Measurements from ENCODE around the gene LAMC2. TPM values are rescaled to one million over a fixed set of nuclear protein-coding genes. Genes with fewer than 3 reads are reported as not detected.

LAMC2 gene
- total and polyA plus RNA-seq, 2 of the 13 experiments (the other 11 are each of a cell fraction or from before 2014, with no cell fraction given) = 0.03 TPM; not detected in 1

- Histone ChIP-seq H3K9me3 (ENCODE audit: low read length) (no peaks in the 10 kb centered on the region), H3K36me3 (replicated peaks in 1 of 2; ENCODE audit: control insufficient read depth in 1 of 2, insufficient read depth in 2 of 2, low read length in 2 of 2) (no peaks in the 10 kb centered on the region), H4K20me1 (ENCODE audit: insufficient read depth, low read length) (no peaks in the 10 kb centered on the region), H3K9ac (ENCODE audit: insufficient read depth, low read depth, low read length) (no peak overlapping the region), H3K4me2 (ENCODE audit: low read depth, low read length) (no peak overlapping the region), H3K79me2 (ENCODE audit: insufficient read depth, low read length) (no peaks in the 10 kb centered on the region), H3K27me3 (ENCODE audit: control insufficient read depth in 1 of 2, insufficient read depth in 2 of 2, low read length in 2 of 2) (no peaks in the 10 kb centered on the region), H3K4me1 (ENCODE audit: insufficient read depth, low read length) (no peaks in the 10 kb centered on the region), H3K27ac (ENCODE audit: extremely low read length, insufficient read depth, low read length) (no peak overlapping the region), H3K4me3 (replicated peaks in 1 of 3; ENCODE audit: insufficient read depth in 1 of 3, low read depth in 2 of 3, low read length in 3 of 3) (no peak overlapping the region), H2AFZ (ENCODE audit: low read length) (no peak overlapping the region)
- CTCF ChIA-PET (ENCODE audit: low intra/inter-chr PET ratio, low total read pairs) = no interaction called here
- in situ Hi-C loops (cut with HindIII; ENCODE audit: extremely low pct_ligation_motif_present, low pct_unique_long_range_greater_than_20kb) = no loop called here
- intact Hi-C loops (cut with micrococcal nuclease; ENCODE audit: unreplicated experiment) = no loop called here
- DNase-seq (ENCODE audit: low spot score) (no peak), ATAC-seq (no peak), FAIRE-seq (no peak)
- no TSS peak for BruUV-seq (replicated peaks)
- WGBS (ENCODE audit: low lambda C conversion rate) = 3% methylated on average over 4 of the region's 8 CpGs
- no peak for TF ChIP-seq IRX3 (CRISPR knock-in tag; IDR thresholded peaks at IDR 0.05; ENCODE audit: borderline replicate concordance, low read depth)
- no peak for TF ChIP-seq RARA (CRISPR knock-in tag; IDR thresholded peaks at IDR 0.05)
- TF ChIP-seq TOPORS (CRISPR knock-in tag; IDR thresholded peaks at IDR 0.05) = no peak
- no peak for TF ChIP-seq ZNF598 (CRISPR knock-in tag; IDR thresholded peaks at IDR 0.05; ENCODE audit: borderline replicate concordance)
- no peak for TF ChIP-seq PATZ1 (CRISPR knock-in tag; IDR thresholded peaks at IDR 0.05)
- no peak for TF ChIP-seq KMT2A (CRISPR knock-in tag; IDR thresholded peaks at IDR 0.05)
- TF ChIP-seq SUZ12 (IDR thresholded peaks at IDR 0.05; ENCODE audit: low read depth, low read length) = no peak
- no peak for TF ChIP-seq ZNF879 (CRISPR knock-in tag; IDR thresholded peaks at IDR 0.05)
- TF ChIP-seq NR1H2 (CRISPR knock-in tag; IDR thresholded peaks at IDR 0.05; ENCODE audit: borderline replicate concordance, low read depth) = no peak
- no peak for TF ChIP-seq ZNF251 (CRISPR knock-in tag; IDR thresholded peaks at IDR 0.05)
- no peak for TF ChIP-seq PPARG (CRISPR knock-in tag; conservative IDR thresholded peaks at IDR 0.05)
- TF ChIP-seq ZFP36L2 (CRISPR knock-in tag; IDR thresholded peaks at IDR 0.05) = no peak
- POLR2A ChIA-PET = no interaction called here
Observed at GRCh38 chr1:183251959-183252450, 65.9 kb downstream of the LAMC2 start.
